Fibroblast of mammary gland (primary cell): ENCODE results near the gene RIMS1.

Experiments
- DNase-seq: peaks from one replicate; pipeline ENCODE4 v3.0.0-alpha.2; 2010; ENCODE audit warnings: low read depth
- H3K4me3 ChIP-seq: 2 replicates; pipeline ENCODE4 v1.5.1; 2011; ENCODE audit warnings: low read depth, mild to moderate bottlenecking, low read length, moderate library complexity; ENCODE audit not compliant: control insufficient read depth
- TF ChIP-seq, protein P1 (sequence below): conservative IDR thresholded peaks from 2 replicates; pipeline ENCODE4 v1.5.1; 2011; ENCODE audit warnings: low read depth, low read length, inconsistent platforms; ENCODE audit not compliant: control insufficient read depth, insufficient read depth

RIMS1 gene

DNA sequence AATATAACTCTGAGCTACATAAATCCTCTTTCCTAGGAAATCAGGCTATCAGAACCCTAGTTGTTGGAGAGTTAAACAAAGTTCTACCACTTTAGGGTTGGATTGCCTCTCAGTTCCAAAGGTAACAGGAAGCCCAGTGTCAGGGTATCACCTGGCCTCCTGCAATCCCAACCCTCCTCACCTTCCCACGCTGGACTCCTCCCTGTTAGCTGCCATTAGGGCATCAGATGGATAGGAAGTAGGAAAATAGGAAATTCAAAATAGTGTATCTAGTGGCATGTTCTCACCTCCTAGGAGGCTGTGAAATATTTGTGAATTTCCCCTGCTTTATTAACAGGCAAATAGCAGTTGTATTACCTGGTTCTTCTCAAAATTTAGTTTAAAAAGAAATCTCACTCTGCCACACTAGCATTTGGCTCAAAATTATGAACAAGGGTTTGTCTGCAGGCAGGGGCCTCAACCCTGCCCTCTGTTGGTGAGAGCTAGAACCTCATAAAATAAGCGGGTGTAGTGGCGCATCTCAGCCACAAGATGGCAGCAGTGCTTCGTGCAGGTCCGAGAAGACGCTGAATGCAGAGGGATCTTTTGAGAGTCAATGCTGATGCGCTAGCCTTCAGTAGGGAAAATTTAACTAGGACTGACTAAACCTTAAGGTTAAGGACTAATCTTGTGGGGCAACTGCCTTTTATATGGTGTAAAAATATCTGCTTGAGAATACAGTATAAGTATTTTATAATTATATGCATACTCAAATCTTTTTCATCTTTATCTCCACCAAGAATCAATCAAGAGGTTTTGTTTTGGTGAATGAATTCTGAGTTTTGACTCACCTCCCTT is 525.7 kb downstream of the RIMS1 start:
- TF ChIP-seq, protein P1, sequence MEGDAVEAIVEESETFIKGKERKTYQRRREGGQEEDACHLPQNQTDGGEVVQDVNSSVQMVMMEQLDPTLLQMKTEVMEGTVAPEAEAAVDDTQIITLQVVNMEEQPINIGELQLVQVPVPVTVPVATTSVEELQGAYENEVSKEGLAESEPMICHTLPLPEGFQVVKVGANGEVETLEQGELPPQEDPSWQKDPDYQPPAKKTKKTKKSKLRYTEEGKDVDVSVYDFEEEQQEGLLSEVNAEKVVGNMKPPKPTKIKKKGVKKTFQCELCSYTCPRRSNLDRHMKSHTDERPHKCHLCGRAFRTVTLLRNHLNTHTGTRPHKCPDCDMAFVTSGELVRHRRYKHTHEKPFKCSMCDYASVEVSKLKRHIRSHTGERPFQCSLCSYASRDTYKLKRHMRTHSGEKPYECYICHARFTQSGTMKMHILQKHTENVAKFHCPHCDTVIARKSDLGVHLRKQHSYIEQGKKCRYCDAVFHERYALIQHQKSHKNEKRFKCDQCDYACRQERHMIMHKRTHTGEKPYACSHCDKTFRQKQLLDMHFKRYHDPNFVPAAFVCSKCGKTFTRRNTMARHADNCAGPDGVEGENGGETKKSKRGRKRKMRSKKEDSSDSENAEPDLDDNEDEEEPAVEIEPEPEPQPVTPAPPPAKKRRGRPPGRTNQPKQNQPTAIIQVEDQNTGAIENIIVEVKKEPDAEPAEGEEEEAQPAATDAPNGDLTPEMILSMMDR, result peak; percentile 100
- DNase-seq, result peak; percentile 76

DNA sequence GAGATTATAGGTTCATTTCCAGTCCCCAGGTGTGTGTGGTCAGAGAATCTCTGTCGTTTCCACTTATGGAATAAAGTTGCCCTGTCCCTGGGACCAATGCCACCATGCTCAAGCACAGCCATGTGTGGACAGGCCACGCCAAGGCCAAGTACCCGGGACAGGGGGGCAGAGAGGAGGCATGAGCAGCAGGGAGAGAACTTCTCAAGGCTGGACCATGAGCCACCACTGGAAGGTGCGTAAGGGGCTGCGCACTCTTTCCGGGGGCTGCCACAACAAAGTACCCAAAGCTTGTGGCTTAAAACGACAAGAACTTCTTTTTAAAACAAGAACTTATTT is 526.3 kb downstream of the RIMS1 start:
- TF ChIP-seq, protein P1, result no peak
- no peak for DNase-seq
- no peak overlapping the region for H3K4me3 ChIP-seq

More for the DNA sequence above, 525.7 kb downstream of the RIMS1 start:
- no peak overlapping the region for H3K4me3 ChIP-seq

DNA sequence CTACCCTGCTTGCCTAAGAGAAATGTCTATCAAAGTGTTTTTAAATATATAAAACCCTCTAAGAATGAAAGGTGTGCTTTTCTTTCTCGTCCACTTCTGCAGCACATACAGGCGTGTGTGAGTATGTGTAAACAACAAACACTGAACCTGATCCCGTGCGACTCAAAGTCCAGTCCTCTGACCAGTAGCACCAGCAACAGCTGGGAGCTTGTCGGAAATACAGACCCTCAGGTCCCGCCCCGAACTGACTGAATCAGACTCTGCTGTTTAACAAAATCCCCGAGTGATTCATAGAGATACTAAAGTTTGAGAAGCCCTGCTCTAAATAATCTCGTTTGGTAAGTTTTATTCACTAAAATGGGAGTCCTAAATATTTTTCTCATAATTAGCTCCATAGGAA is 527.5 kb downstream of the RIMS1 start:
- TF ChIP-seq, protein P1, result no peak
- DNase-seq, result no peak
- no peak overlapping the region for H3K4me3 ChIP-seq

DNA sequence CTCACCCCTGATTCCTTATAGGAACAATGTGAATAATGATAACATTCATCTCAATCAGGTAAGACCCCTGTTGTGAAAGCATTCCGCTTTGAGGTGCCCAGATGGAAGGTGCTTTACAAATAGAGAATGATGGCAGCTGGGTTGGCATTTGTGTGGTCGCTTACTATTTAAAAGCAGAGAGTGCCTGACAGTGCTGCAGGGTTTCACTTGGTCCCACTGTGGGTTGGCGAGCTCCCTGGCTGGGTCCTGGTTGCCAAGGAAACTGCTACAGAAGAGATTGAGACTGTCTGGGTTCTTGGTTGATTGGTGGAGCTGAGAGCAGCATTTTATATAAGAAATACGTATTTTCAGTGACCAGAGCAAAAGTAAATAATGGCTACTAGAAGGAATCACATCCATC is 528.3 kb downstream of the RIMS1 start:
- DNase-seq, result no peak
- no peak overlapping the region for H3K4me3 ChIP-seq
- TF ChIP-seq, protein P1, result no peak

DNA sequence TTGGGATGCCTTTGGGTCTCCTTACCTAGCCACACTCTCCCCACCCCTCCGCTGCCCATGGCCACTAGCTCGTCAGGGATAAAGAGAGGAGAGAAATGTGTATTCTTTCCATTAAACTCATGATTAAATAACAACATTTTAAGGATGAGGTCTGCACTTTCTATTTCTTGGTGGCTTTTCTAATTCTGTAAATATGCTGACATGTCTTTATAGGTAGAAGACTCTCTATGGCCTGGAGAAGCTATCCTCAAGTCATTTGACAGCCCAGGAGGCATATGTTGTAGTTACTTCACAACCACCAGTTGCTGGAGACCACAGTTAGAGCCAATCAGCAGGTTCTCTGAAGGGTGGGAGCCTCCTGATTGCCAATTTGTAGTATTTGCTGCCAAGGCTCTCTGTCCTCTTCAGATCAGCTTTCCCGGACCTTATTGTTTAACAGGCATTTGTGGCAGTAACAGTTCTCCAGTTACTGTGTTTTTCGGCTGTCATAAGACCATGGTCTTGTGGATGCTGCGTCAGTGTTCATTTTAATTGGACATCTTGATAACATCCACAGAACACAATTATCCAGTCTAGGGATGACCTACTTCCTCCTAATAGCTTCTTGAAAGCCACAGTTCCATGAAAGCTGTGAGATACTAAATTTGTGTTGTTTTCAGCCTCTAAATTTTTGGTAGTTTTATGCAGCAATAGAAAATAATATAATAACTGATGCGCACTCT is 530.6 kb downstream of the RIMS1 start:
- no peak overlapping the region for H3K4me3 ChIP-seq
- TF ChIP-seq, protein P1, result no peak
- no peak for DNase-seq

DNA sequence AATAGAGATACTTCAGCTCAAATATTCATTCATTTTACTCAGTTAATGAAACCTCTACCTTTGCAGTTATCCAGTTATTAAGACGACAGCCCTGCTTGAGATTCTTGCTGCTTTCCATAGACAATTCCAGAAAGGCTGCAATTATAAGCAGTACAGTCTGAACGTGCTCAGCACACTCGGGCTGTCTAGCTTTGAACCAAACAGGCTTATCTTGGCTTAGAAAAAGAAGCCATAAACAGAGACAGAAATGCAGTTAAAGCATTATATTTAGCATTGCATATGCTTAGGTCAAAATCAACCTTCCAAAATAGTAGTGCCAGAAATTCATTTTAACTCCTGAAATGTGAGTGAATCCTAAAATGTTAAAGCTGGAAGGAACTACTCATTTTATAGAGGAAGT is 531.4 kb downstream of the RIMS1 start:
- H3K4me3 ChIP-seq, result no peak overlapping the region
- no peak for DNase-seq
- TF ChIP-seq, protein P1, result no peak
